ENCODE results near the gene LCN10.
"Not testable (repeated sequence)": the region's sequence is repeated elsewhere in the genome, so short reads cannot be mapped to it uniquely, and the experiment has no call there.

Gene LCN10

GRCh38 chr9:136776947-136777346, 34.2 kb upstream of the LCN10 start:
- TF ChIP-seq CTCF (IDR thresholded peaks at IDR 0.05; ENCODE audit: insufficient read depth, missing control alignments): no peak
- FAIRE-seq: no peak
- DNase-seq (ENCODE audit: insufficient read length, low spot score): no peak

DNA sequence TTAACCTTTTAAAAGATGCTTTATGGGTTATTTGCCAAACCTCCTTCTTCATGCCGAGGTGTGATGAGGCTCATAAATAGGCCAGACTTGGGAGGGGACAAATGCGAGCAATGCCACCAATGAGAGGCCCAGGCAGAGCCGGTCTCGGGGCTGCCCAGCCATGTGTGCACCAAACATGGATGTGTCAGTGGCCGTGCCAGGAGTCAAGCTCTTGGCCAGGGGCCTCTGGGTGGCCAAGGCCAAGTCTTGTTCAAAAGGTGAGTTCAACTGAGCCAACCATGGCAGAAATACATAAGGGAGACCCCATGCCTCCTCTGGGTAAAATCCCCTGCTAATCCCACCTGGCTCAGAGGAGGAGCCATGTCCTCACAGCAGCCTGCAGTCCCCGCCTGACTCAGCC, 32.5 kb upstream of the LCN10 start:
- DNase-seq (ENCODE audit: insufficient read length, low spot score) (no peak), FAIRE-seq (no peak)
- no peak for TF ChIP-seq CTCF (IDR thresholded peaks at IDR 0.05; ENCODE audit: insufficient read depth, missing control alignments)

DNA sequence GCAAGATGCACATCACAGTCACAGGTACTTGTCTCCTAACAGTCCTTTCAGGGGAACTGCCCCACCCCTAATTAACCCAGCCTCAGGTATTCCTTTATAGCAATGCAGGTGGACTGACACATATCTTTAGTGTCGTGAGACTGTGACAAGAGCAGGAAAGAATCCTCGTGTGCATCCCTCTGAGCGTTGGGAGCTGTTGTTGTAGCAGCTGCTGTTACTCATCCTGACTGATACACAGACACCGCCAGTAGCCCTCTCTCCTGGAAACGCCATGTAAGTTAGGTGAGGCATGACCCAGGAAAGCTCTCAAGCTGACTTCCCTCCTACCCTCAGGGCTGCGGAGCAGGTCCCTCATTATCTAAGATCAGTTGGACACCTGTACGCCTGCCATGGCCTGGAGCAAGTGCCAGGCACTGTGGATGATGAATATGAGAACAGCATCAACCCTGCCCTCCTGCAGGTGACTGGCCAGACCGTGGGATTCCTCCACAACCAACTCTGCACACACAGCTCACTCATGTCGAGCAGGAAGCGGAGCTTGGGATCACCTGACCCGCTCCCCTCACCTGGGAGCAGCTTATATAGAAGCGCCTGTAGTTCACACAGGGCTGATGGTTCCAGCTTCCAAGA, 31.8 kb upstream of the LCN10 start:
- no peak for DNase-seq (ENCODE audit: insufficient read length, low spot score)
- no peak for FAIRE-seq
- TF ChIP-seq CTCF (IDR thresholded peaks at IDR 0.05; ENCODE audit: insufficient read depth, missing control alignments): no peak

GRCh38 chr9:136773386-136774044, 30.8 kb upstream of the LCN10 start:
- no peak for TF ChIP-seq CTCF (IDR thresholded peaks at IDR 0.05; ENCODE audit: insufficient read depth, missing control alignments)
- DNase-seq (ENCODE audit: insufficient read length, low spot score): no peak
- FAIRE-seq: no peak

- FAIRE-seq (no peak), DNase-seq (ENCODE audit: insufficient read length, low spot score) (no peak)
- TF ChIP-seq CTCF (IDR thresholded peaks at IDR 0.05; ENCODE audit: insufficient read depth, missing control alignments): no peak
Observed at GRCh38 chr9:136771907-136772415, 29.2 kb upstream of the LCN10 start.

GRCh38 chr9:136769710-136770191, 27.0 kb upstream of the LCN10 start:
- peak; percentile 85 for DNase-seq (ENCODE audit: insufficient read length, low spot score)
- TF ChIP-seq CTCF (IDR thresholded peaks at IDR 0.05; ENCODE audit: insufficient read depth, missing control alignments): peak; percentile 58
- no peak for FAIRE-seq

DNA sequence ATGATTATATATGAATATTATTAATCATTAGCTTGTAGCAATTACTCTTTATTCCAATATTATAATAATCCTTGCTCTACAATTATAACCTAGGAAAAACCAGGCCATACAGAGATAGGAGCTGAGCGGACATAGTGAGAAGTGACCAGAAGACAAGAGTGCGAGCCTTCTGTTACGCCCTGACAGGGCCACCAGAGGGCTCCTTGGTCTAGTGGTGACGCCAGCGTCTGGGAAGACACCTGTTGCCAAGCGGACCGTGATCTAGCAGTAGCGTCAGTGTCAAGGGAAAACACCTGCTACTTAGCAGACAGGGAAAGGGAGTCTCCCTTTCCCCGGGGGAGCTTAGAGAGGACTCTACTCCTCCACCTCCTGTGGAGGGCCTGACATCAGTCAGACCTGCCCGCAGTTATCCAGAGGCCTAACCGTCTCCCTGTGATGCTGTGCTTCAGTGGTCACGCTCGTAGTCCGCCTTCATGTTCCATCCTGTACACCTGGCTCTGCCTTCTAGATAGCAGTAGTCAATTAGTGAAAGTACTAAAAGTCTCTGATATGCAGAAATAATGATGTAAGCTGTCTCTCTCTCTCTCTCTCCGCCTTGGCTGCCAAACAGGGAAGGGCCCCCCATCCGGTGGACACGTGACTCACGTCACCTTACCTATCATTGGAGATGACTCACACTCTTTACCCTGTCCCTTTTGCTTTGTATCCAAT, 23.8 kb upstream of the LCN10 start:
- not testable (repeated sequence) for FAIRE-seq; DNase-seq (ENCODE audit: insufficient read length, low spot score)

DNA sequence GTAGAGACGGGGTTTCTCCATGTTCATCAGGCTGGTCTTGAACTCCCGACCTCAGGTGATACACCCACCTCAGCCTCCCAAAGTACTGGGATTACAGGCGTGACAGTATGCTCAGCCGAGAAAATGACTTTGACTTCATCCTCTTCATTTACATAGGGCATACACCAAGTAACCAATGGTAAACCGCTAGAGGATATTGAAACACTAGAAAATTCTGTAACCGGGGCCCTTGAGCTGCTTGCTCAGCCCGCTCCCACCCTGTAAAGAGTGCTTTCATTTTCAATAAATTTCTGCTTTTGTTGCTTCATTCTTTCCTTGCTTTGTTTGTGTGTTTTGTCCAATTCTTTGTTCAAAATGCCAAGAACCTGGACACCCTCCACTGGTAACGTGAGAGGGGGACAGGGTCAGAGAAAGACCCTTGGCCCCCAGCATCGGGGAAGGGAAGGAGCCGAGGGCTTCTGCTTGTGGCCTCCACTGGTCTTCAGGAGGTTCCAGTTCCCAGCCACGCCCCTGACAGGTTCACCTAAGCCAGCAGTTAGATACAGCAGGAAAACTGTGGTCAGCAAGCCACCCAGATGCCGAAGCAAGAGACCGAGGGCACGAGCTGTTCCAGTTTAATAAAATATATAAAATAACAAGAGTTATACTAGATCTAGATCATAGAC, 23.1 kb upstream of the LCN10 start:
- not testable (repeated sequence) for DNase-seq (ENCODE audit: insufficient read length, low spot score); FAIRE-seq

Data from D721Med (cell line).